ENCODE data around the gene OR5H14.
"Not testable (repeated sequence)": the region's sequence is repeated elsewhere in the genome, so short reads cannot be mapped to it uniquely, and the experiment has no call there.

GRCh38 chr3:98190911-98191310 lies 43.6 kb downstream of the OR5H14 start:
- not testable (repeated sequence) for TF ChIP-seq ZNF274 (IDR thresholded peaks at IDR 0.05; ENCODE audit: insufficient read depth, insufficient read length); NKRF (conservative IDR thresholded peaks at IDR 0.05); RAD51 (IDR thresholded peaks at IDR 0.05); CUX1 (IDR thresholded peaks at IDR 0.05; ENCODE audit: insufficient replicate concordance, low read depth, low read length); USF2 (IDR thresholded peaks at IDR 0.05; ENCODE audit: borderline replicate concordance, low read depth, low read length); CHD2 (IDR thresholded peaks at IDR 0.05; ENCODE audit: borderline replicate concordance, low read depth, low read length); MTA3 (IDR thresholded peaks at IDR 0.05; ENCODE audit: borderline replicate concordance, low read length); ATF3 (IDR thresholded peaks at IDR 0.05; ENCODE audit: borderline replicate concordance, extremely low read depth, low read depth, low read length); PML (IDR thresholded peaks at IDR 0.05; ENCODE audit: low read length); POLR2A (IDR thresholded peaks at IDR 0.05; ENCODE audit: low read depth, low read length)

Data from GM12878 (cell line).